Measurements from ENCODE around the gene PARN. TPM values are rescaled to one million over a fixed set of nuclear protein-coding genes. Genes with fewer than 3 reads are reported as not detected.
A peak's percentile ranks its signal among the peaks of the same experiment; 100 is the strongest.

The PARN gene
- total RNA-seq, 1 experiment from 2014 or later, result 30.9 TPM

- DNase-seq (ENCODE audit: low read depth), result no peak
Observed at GRCh38 chr16:14473488-14473887, 156.6 kb downstream of the PARN start.

GRCh38 chr16:14472357-14472756 is 157.7 kb downstream of the PARN start:
- DNase-seq (ENCODE audit: low read depth), result no peak

GRCh38 chr16:14470788-14471187 is 159.3 kb downstream of the PARN start:
- DNase-seq (ENCODE audit: low read depth), result no peak

- DNase-seq (ENCODE audit: low read depth), result no peak
Observed at GRCh38 chr16:14465799-14466198, 164.3 kb downstream of the PARN start.

GRCh38 chr16:14464796-14465195 is 165.3 kb downstream of the PARN start:
- DNase-seq (ENCODE audit: low read depth), result no peak

- DNase-seq (ENCODE audit: low read depth), result no peak
Observed at GRCh38 chr16:14464192-14464591, 165.9 kb downstream of the PARN start.

- peak; percentile 37 for DNase-seq (ENCODE audit: low read depth)
Observed at GRCh38 chr16:14462811-14463210, 167.2 kb downstream of the PARN start.

GRCh38 chr16:14460726-14461125 is 169.3 kb downstream of the PARN start:
- no peak for DNase-seq (ENCODE audit: low read depth)

- DNase-seq (ENCODE audit: low read depth), result no peak
Observed at GRCh38 chr16:14458576-14458975, 171.5 kb downstream of the PARN start.

GRCh38 chr16:14456793-14457481 is 173.1 kb downstream of the PARN start:
- DNase-seq (ENCODE audit: low read depth), result peak; percentile 50

GRCh38 chr16:14455573-14455972 is 174.5 kb downstream of the PARN start:
- no peak for DNase-seq (ENCODE audit: low read depth)

- DNase-seq (ENCODE audit: low read depth), result peak; percentile 38
Observed at GRCh38 chr16:14454391-14454790, 175.7 kb downstream of the PARN start.

- no peak for DNase-seq (ENCODE audit: low read depth)
Observed at GRCh38 chr16:14452066-14452465, 178.0 kb downstream of the PARN start.

GRCh38 chr16:14450846-14451245 is 179.2 kb downstream of the PARN start:
- no peak for DNase-seq (ENCODE audit: low read depth)

GRCh38 chr16:14449790-14450480 is 180.1 kb downstream of the PARN start:
- no peak for DNase-seq (ENCODE audit: low read depth)

GRCh38 chr16:14449334-14449733 is 180.7 kb downstream of the PARN start:
- DNase-seq (ENCODE audit: low read depth), result no peak

GRCh38 chr16:14448879-14449278 is 181.2 kb downstream of the PARN start:
- no peak for DNase-seq (ENCODE audit: low read depth)

- no peak for DNase-seq (ENCODE audit: low read depth)
Observed at GRCh38 chr16:14447783-14448182, 182.3 kb downstream of the PARN start.

GRCh38 chr16:14446796-14447195 is 183.3 kb downstream of the PARN start:
- DNase-seq (ENCODE audit: low read depth), result no peak

- DNase-seq (ENCODE audit: low read depth), result no peak
Observed at GRCh38 chr16:14445937-14446715, 183.9 kb downstream of the PARN start.

- DNase-seq (ENCODE audit: low read depth), result no peak
Observed at GRCh38 chr16:14444979-14445810, 184.9 kb downstream of the PARN start.

All from HT1080 (cell line).